Neutrophil (primary cell): ENCODE results near the gene RASGRF1.
A peak's percentile ranks its signal among the peaks of the same experiment; 100 is the strongest.

Experiments
- H3K27ac ChIP-seq: fragments of 200-600 bp; sonication (generic); 2 replicates; pipeline ENCODE4 v1.5.1; 2016; ENCODE audit warnings: mild to moderate bottlenecking, moderate library complexity
- H3K27me3 ChIP-seq: fragments of 200-600 bp; sonication (generic); 2 replicates; pipeline ENCODE4 v1.6.0; 2016; ENCODE audit warnings: mild to moderate bottlenecking
- H3K36me3 ChIP-seq: fragments of 200-600 bp; sonication (generic); 2 replicates; pipeline ENCODE4 v1.5.1; 2017
- H3K4me1 ChIP-seq, 2 experiments: fragments of 200-600 bp in 1 of 2; sonication (generic) in 1 of 2; 1 replicate in 1 of 2; 2 replicates in 1 of 2; pipeline versions ENCODE4 v1.5.1 to v1.6.1; 2013 to 2016; ENCODE audit warnings: low read depth in 1 of 2, low read length in 1 of 2, mild to moderate bottlenecking in 1 of 2, moderate library complexity in 1 of 2; ENCODE audit not compliant: control insufficient read depth in 1 of 2, insufficient read depth in 1 of 2
- H3K4me3 ChIP-seq, 2 experiments: fragments of 200-600 bp in 1 of 2; sonication (generic) in 1 of 2; 1 replicate in 1 of 2; 2 replicates in 1 of 2; pipeline ENCODE4 v1.5.1; 2013 to 2016; ENCODE audit warnings: low read depth in 1 of 2, low read length in 1 of 2, mild to moderate bottlenecking in 1 of 2, moderate library complexity in 1 of 2
- H3K9me3 ChIP-seq: fragments of 200-600 bp; sonication (generic); 2 replicates; pipeline ENCODE4 v1.5.1; 2016
- TF ChIP-seq, protein P1 (sequence below): fragments of 200-600 bp; sonication (generic); IDR thresholded peaks from 2 replicates; pipeline ENCODE4 v1.5.1; 2016; ENCODE audit warnings: antibody characterized with exemption

RASGRF1 gene

DNA sequence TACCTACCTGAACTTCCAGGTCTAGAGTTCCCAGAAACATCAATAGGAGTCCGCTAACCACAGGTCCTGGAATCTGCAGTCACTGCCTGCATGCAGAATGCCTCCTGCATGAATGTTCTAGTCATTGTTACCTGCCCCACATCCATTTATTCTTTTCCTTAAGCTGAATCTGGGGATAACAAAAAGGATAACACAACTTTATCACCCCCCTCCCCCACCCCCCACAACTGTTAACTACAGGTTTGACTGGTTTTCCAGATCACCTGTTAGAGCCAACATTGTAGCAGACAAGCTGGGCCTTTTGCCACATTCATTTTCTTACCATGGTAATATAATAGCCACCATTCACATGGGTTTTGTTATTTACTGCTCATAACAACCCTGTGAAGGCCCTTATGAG lies 141.1 kb downstream of the RASGRF1 start:
- TF ChIP-seq, protein P1, sequence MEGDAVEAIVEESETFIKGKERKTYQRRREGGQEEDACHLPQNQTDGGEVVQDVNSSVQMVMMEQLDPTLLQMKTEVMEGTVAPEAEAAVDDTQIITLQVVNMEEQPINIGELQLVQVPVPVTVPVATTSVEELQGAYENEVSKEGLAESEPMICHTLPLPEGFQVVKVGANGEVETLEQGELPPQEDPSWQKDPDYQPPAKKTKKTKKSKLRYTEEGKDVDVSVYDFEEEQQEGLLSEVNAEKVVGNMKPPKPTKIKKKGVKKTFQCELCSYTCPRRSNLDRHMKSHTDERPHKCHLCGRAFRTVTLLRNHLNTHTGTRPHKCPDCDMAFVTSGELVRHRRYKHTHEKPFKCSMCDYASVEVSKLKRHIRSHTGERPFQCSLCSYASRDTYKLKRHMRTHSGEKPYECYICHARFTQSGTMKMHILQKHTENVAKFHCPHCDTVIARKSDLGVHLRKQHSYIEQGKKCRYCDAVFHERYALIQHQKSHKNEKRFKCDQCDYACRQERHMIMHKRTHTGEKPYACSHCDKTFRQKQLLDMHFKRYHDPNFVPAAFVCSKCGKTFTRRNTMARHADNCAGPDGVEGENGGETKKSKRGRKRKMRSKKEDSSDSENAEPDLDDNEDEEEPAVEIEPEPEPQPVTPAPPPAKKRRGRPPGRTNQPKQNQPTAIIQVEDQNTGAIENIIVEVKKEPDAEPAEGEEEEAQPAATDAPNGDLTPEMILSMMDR = no peak
- peaks cover 53% of the 10 kb centered on the region for H3K27me3 ChIP-seq
- H3K4me1 ChIP-seq = peaks cover 5 to 14% of the 10 kb centered on the region in 2 experiments
- no peaks in the 10 kb centered on the region for H3K9me3 ChIP-seq
- H3K36me3 ChIP-seq = no peaks in the 10 kb centered on the region
- no peak overlapping the region for H3K27ac ChIP-seq
- no peak overlapping the region for H3K4me3 ChIP-seq

DNA sequence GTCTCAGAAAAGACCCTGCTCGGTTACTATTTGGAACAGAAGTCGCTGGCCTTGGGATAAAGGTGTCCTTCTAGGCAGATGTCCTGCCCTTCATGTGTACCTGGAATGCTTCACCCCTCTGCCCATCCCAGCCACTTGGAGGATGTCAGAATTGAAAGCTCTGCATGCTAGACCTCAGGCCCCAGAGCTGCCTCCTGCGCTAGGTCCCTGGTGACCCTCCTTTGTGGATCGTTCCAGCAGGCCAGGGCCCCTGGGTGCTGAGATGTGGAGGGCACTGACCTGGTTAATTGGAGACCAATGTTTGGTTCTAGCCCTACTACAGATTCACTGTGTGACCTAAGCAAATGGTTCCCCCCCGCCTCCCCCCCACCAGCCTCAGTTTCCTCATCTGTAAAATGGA lies 143.1 kb downstream of the RASGRF1 start:
- Histone ChIP-seq H3K4me1 (peaks cover 24 to 33% of the 10 kb centered on the region in 2 experiments), H3K27ac (no peak overlapping the region), H3K9me3 (no peaks in the 10 kb centered on the region), H3K4me3 (no peak overlapping the region), H3K27me3 (peaks cover 53% of the 10 kb centered on the region), H3K36me3 (no peaks in the 10 kb centered on the region)
- TF ChIP-seq, protein P1 = no peak

DNA sequence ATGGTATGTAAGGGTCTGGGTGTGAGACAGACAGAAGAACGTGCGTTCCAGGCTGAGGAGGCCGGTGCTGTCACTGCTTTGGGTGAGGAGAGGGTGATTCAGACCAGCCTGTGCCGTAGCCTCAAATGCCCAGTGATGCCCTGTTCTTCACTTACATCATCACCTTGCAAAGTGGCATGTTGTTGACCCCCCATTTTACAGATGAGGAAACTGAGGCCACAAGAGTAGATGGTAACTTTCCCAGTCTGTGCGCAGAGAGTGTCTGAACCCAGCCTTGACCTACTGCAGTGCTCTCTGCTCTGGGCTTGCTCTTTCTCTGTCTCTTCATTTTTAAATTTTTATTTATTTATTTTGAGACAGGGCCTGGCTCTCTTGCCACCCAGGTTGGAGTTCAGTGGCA lies 144.1 kb downstream of the RASGRF1 start:
- Histone ChIP-seq H3K36me3 (no peaks in the 10 kb centered on the region), H3K27me3 (peaks cover 45% of the 10 kb centered on the region), H3K9me3 (no peaks in the 10 kb centered on the region), H3K4me3 (no peak overlapping the region), H3K4me1 (peaks cover 24 to 31% of the 10 kb centered on the region in 2 experiments), H3K27ac (no peak overlapping the region)
- TF ChIP-seq, protein P1 = no peak

DNA sequence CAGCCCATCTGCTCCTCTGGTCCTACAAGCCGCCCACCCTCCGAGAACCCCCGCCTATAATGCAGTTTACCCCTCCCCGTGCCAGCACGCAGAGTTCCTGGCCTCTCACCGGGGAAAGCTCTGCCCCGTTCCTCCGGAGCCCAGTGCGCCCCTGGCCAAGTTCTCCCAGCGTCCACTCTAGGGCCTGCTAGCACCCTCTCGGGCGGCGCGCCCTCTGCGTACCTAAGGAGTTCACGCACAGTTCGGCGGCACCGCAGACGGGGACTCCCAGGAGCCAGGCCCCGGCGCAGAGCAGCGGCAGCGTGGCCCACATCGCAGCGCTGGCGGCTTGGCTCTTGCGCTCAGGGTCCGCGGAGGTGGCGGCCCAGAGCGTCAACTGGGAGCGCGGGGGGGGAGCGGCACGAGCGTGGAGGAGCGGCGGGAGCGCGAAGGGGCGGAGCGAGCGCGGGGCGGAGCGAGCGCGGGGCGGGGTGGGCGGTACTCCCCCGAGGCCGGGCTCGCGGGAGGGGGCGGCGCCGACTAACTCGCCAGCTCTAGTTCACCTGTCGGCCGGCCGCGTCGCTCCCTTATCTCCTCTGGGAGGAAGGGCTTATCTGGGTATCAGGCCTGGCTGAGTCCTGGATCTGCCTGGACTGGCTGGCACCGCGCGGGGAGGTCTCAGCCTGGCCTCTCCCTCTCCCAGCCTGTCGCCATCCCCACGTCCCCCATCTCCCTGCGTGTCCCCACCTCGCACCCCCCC lies 145.7 kb downstream of the RASGRF1 start, which contains the start of gene CTSH:
CTSH (minus strand) TSS at position 378 of the 739 bp plus-strand sequence; CDS start at position 313, 65 bp downstream.
- peak within 1 kb of the TSS; percentile 57 for H3K27ac ChIP-seq
- TF ChIP-seq, protein P1 = no peak
- H3K4me1 ChIP-seq = peaks cover 32 to 38% of the 10 kb centered on the region in 2 experiments
- H3K36me3 ChIP-seq = no peaks in the 10 kb centered on the region
- no peaks in the 10 kb centered on the region for H3K9me3 ChIP-seq
- peaks cover 34% of the 10 kb centered on the region for H3K27me3 ChIP-seq
- peak within 1 kb of the TSS; percentile 71 to 82 for H3K4me3 ChIP-seq

DNA sequence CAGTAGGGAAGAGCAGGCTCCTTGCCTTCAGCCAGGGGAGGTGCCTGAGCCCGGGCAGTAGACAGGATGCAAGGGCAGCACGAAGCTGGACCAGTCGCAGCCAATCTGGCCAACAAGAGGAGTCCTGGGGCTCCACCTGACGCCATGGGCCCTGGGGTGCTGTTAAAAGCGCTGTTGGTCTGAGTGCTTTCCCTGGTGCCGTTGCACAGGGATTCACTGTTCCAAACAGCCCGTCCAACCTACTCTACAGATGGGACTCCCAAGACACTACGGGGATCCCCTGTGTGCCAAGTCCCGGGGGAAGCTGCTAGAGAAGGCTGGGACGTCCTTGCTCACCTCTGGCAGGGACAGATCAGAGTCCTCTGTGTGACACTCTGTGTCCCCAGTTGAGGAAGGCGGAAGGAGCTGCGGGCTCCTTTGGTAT lies 146.4 kb downstream of the RASGRF1 start:
- peaks cover 38 to 44% of the 10 kb centered on the region in 2 experiments for H3K4me1 ChIP-seq
- H3K27me3 ChIP-seq = peaks cover 34% of the 10 kb centered on the region
- H3K4me3 ChIP-seq = peak overlapping the region; percentile 71 to 82
- peak overlapping the region; percentile 57 for H3K27ac ChIP-seq
- TF ChIP-seq, protein P1 = no peak
- no peaks in the 10 kb centered on the region for H3K36me3 ChIP-seq
- no peaks in the 10 kb centered on the region for H3K9me3 ChIP-seq
